ENCODE results near the gene FAM204A.

The FAM204A gene

DNA sequence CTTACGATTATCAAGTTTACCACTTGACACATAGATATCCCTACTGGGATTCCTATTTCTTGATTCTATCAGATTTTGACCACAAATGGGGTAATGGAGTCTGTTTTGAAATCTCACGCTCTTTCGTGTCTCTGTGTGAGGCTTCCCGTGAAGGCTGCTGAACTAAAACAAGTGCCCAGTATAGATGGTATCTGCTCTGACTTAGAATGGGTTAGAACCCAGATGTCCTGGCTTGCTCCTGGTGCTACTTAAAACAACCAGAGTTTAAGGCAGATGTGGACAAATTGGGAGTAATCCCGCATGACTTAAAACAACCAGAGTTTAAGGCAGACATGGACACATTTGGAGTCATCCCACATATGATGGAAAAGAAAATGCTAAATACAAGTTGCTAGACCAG is 85.9 kb downstream of the FAM204A start:
- TF ChIP-seq, protein P1, sequence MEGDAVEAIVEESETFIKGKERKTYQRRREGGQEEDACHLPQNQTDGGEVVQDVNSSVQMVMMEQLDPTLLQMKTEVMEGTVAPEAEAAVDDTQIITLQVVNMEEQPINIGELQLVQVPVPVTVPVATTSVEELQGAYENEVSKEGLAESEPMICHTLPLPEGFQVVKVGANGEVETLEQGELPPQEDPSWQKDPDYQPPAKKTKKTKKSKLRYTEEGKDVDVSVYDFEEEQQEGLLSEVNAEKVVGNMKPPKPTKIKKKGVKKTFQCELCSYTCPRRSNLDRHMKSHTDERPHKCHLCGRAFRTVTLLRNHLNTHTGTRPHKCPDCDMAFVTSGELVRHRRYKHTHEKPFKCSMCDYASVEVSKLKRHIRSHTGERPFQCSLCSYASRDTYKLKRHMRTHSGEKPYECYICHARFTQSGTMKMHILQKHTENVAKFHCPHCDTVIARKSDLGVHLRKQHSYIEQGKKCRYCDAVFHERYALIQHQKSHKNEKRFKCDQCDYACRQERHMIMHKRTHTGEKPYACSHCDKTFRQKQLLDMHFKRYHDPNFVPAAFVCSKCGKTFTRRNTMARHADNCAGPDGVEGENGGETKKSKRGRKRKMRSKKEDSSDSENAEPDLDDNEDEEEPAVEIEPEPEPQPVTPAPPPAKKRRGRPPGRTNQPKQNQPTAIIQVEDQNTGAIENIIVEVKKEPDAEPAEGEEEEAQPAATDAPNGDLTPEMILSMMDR (IDR thresholded peaks at IDR 0.05; ENCODE audit: insufficient read depth, low read depth, low read length, missing control alignments) = no peak
- no peak overlapping the region for H3K4me3 ChIP-seq (ENCODE audit: low read depth, low read length)
- DNase-seq (ENCODE audit: low read depth) = no peak

DNA sequence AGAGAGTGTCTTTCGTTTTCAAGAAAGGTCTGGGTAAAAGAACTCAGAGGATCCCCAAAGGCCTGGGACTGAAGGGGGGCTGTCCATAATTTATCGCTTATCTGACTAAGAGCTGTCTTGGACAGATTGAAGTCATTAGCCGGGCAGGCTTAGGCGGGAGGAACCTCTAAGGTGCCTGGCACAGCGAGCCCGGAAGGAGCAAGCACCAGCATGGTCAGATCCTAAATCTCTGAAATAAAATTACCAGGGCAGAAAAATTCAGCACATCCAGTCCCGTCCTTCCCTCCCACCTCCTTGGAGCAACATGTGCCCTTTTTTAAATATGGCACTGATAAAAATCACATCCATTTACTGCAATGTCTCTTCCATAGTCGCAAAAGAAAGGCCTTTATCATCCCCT is 86.8 kb downstream of the FAM204A start:
- TF ChIP-seq, protein P1 (IDR thresholded peaks at IDR 0.05; ENCODE audit: insufficient read depth, low read depth, low read length, missing control alignments) = no peak
- no peak overlapping the region for H3K4me3 ChIP-seq (ENCODE audit: low read depth, low read length)
- DNase-seq (ENCODE audit: low read depth) = no peak

DNA sequence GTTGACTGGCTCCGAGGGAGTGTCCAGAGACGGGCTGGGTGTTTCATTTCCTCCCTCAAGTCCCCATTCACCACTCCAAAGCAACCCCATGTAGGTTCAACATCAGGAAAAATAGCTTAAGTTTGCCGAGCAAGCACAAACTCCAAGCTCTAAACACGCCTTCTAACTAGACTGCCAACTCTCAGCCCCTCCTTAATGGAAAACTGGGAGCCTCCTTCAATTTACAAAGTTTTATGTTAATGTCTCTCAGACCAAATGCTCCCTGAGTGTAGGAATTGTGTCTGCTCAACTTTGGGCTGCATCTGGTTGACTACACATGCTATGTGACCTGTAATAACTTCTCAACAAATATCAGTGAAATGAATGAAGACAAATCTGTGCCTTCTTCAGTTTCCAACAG is 87.5 kb downstream of the FAM204A start:
- TF ChIP-seq, protein P1 (IDR thresholded peaks at IDR 0.05; ENCODE audit: insufficient read depth, low read depth, low read length, missing control alignments) = no peak
- no peak overlapping the region for H3K4me3 ChIP-seq (ENCODE audit: low read depth, low read length)
- no peak for DNase-seq (ENCODE audit: low read depth)

DNA sequence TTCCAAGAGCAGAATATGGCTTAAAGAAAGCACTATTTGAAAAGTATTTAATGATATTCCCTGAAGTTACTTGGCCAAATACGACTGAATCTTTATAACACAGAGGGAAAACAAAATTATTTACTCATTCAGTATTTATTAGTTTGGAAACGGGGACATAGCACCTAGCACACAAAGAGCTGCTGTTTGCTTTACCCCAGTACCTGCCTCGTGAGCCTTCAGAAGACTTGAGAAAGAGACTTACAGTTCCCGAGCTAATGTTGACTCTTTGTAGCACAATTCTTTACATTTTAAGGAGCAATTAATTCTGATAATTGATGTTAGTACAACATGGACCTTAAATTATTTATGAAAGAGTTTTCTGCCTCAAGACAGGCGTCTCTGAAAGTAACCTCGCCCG is 88.7 kb downstream of the FAM204A start:
- DNase-seq (ENCODE audit: low read depth) = no peak
- no peak overlapping the region for H3K4me3 ChIP-seq (ENCODE audit: low read depth, low read length)
- TF ChIP-seq, protein P1 (IDR thresholded peaks at IDR 0.05; ENCODE audit: insufficient read depth, low read depth, low read length, missing control alignments) = no peak

DNA sequence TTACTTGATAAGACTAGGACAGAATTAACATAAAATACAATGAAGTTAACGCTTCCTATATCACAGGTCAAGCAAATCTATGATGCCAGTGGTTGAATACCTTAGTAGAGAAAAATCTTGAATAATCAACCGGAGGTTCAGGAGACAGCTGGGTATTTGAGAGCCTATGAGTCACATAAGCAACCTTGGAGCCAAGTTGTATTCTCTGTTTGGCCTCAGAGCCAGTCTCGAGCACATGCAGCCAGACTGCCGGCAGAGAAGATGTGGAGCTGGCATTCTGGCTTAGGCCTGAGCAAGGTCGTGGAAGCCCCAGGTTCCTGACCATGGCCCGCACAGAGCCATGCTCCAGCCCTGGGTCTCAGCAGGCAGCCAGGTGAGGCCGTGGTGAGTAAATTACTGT is 90.3 kb downstream of the FAM204A start:
- TF ChIP-seq, protein P1 (IDR thresholded peaks at IDR 0.05; ENCODE audit: insufficient read depth, low read depth, low read length, missing control alignments) = no peak
- DNase-seq (ENCODE audit: low read depth) = no peak
- H3K4me3 ChIP-seq (ENCODE audit: low read depth, low read length) = no peak overlapping the region

DNA sequence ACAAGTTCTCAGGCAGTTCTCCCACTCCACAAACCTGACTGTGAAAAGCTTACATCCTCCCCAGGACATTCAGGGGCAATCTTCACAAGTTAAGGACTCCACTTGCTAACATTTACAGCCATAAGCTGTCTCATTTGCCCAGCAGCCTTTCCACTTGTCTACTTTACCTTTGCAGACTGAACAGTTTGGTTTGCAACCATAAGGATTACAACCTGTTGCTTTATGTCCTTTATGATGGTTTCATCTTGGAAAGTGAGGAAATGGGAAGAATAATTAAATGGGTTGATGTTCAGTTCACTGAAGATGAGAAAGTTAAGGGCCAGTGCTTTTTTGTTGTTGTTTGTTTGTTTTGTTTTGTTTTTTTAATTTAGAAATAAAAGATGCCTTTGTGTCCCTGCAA is 92.4 kb downstream of the FAM204A start:
- TF ChIP-seq, protein P1 (IDR thresholded peaks at IDR 0.05; ENCODE audit: insufficient read depth, low read depth, low read length, missing control alignments) = no peak
- H3K4me3 ChIP-seq (ENCODE audit: low read depth, low read length) = no peak overlapping the region
- DNase-seq (ENCODE audit: low read depth) = no peak
